GM12873 (cell line): ENCODE measurements around the gene TNRC6B.

Experiments
- TF ChIP-seq, protein P1 (sequence below): IDR thresholded peaks from 2 replicates; pipeline ENCODE4 v1.5.1; 2012; ENCODE audit warnings: low read depth, mild to moderate bottlenecking, moderate library complexity, low read length, control low read depth; ENCODE audit not compliant: insufficient read depth; ENCODE audit errors: missing control alignments

Gene TNRC6B

DNA sequence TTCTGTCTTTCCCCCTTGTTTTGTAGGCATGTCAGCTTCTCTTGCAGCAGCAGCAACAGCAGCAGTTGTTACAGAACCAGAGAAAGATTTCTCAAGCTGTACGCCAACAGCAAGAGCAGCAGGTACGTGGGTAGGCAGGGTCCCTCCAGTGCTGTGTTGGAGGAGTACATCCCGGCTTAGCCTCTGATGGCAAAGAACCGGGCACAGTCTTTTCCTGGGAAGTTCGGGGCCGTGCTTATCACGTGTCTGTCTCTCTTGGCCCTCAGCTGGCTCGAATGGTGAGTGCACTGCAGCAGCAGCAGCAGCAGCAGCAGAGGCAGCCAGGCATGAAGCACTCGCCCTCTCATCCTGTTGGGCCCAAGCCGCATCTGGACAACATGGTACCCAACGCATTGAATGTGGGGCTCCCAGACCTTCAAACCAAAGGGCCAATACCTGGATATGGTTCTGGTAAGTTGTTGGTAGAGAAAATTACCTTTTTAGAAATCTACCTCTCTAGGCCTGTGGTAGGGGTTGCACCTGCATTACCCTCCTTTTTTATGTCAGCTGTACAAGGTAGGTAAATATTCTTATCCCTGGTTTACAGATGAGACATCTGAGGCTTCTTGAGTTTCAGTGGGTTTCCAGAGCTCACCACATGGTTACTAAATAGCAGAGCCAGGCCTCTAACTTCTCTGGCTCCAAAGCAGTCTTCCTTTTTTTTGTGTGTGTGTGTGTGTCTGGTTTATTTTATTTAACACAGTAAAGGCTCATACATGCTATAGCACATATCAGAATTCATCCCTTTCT, 123.4 kb downstream of the TNRC6B start:
- TF ChIP-seq, protein P1, sequence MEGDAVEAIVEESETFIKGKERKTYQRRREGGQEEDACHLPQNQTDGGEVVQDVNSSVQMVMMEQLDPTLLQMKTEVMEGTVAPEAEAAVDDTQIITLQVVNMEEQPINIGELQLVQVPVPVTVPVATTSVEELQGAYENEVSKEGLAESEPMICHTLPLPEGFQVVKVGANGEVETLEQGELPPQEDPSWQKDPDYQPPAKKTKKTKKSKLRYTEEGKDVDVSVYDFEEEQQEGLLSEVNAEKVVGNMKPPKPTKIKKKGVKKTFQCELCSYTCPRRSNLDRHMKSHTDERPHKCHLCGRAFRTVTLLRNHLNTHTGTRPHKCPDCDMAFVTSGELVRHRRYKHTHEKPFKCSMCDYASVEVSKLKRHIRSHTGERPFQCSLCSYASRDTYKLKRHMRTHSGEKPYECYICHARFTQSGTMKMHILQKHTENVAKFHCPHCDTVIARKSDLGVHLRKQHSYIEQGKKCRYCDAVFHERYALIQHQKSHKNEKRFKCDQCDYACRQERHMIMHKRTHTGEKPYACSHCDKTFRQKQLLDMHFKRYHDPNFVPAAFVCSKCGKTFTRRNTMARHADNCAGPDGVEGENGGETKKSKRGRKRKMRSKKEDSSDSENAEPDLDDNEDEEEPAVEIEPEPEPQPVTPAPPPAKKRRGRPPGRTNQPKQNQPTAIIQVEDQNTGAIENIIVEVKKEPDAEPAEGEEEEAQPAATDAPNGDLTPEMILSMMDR = no peak

DNA sequence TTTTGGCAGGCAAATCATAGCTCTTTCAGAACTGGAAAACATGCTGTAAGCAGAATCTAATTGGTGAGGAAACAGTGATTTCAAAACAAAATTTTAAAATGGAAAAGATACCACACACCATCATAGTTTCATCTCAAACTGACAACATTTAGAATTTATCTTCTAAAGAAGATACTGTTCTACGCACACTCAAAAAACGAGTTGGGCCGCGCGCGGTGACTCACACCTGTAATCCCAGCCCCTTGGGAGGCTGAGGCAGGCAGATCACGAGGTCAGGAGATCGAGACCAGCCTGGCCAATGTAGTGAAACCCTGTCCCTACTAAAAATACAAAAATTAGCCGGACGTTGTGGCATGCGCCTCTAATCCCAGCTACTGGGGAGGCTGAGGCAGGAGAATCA, 124.4 kb downstream of the TNRC6B start:
- TF ChIP-seq, protein P1 = no peak

DNA sequence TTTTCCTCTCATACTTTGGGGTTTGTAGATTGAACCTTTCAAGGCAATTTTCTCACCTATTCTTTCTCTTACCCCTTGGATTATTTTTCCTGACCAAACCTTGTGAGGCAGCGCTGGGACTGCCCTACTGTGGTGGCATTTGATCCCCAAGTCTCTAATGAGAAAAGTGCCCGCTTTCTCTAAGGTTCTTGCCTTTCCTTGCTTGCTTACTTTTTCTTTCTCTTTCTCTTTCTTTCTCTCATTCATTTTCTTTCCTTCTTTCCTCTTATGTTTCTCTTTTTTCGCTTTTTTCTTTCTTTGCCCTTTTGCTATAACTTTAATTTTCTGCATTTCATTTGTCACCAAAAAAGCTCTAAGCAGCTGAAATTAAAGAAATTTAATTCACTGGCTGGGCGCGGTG, 127.9 kb downstream of the TNRC6B start:
- TF ChIP-seq, protein P1 = no peak

DNA sequence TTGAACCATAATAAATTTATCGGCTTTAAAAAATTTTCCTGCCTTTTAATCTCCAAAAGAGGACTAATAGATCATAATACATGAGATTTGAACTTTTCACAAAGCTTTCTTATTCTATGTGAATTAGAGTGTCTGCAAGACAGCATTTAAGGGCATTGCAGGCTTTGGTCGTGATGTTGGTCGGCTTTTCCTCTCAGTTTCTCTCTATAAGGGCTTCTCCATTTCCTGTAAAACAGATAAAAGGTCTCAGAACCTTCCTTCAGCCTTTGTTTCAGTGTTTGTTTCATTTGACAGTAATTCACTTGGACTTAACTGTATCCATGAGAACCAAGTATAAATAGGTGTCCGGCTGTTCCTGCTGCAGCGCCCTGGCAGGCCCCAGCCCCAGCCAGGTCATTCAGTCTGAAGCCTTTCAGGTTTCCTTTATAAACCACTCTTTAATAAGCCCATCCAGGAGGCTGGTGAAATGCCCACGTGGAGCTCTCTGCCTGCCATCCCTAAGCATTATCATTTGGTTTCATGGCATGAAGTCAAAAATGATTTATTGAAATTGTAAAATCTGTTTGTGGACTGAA, 131.4 kb downstream of the TNRC6B start:
- TF ChIP-seq, protein P1 = no peak

DNA sequence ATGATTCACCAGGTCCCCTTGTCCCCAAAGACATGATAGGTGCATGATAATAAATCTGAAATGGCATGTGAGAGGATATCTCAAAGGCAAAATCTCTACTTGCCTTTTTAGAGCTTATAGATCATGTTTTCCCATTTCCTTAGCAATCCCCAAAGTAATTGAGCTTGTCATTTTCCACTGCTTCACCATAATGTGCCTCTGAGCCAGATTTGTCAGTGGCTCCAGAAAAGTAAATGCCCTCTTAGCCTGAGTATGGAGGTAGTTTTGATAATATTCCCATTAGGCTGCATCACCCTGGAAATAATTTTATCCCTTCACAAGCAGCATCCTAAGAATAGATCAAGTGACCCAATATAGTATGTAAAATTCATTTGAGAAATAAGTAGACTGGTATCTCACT, 131.9 kb downstream of the TNRC6B start:
- TF ChIP-seq, protein P1 = no peak

DNA sequence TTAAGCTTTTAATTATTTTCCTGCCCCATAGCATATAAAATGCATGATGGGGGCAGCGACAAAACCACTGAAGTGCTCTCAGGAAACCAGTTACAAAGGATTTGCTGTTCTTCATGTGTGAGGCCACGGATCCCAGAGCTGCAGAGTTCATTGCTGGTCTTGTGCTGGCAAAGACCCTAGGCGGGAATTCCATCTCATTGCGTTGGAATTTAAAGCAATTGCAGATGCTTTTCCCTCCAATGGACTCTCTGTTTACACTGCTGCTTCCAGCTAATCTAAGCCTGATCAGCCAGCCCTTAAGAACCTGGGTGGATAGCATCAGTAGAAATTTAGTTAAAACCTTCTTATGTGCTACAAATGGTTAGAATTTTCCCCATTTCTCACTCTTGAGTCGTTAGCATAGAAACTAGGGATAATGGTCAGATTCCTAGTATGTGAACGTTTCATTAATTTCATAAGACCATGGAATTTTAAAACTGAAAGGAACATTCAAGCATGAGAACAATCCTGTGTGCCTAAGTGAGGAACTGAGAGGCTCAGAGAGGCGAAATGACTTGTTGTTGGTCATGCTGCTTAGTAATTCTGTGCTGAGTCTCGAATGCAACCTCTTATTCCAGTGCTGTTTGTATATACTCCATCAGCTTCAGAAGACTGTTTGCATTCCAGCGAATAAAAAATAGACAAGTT, 132.5 kb downstream of the TNRC6B start:
- TF ChIP-seq, protein P1 = no peak

DNA sequence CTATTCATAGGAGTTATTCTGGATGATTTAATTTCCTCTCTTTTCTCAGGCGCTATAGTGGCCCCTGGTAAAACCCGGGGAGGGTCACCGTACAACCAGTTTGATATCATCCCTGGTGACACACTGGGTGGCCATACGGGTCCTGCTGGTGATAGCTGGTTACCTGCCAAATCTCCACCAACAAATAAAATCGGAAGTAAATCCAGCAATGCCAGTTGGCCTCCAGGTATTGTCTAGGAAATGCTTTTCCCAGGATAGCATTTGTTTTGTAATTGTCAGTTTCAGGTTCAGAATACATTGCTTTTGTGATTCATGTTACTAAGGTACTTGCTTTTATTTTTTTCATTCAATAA, 133.0 kb downstream of the TNRC6B start:
- TF ChIP-seq, protein P1 = no peak
